GM23338 (cell line): ENCODE results near the gene SLC44A4. TPM values are rescaled to one million over a fixed set of nuclear protein-coding genes. Genes with fewer than 3 reads are reported as not detected.

Experiments used
- ATAC-seq: fragments of 200-7000 bp; cut with Tn5 transposase; 3 replicates; pipeline ENCODE4 v1.9.1; 2020
- DNase-seq: peaks from one replicate; pipeline ENCODE4 v3.0.0-alpha.2; 2015; ENCODE audit warnings: low spot score
- H2AFZ ChIP-seq: fragments of 200-600 bp; sonication (generic); 2 replicates; pipeline ENCODE4 v1.8.0; 2016; ENCODE audit warnings: antibody characterized with exemption, mild to moderate bottlenecking, moderate library complexity
- H3F3A ChIP-seq: fragments of 200-600 bp; sonication (generic); replicated peaks from 2 replicates; pipeline ENCODE4 v1.8.0; 2017; ENCODE audit warnings: antibody characterized with exemption, mixed run types, low read depth
- H3K27ac ChIP-seq: fragments of 200-600 bp; sonication (generic); 2 replicates; pipeline ENCODE4 v1.6.1; 2016; ENCODE audit warnings: low read depth
- H3K27me3 ChIP-seq: fragments of 200-600 bp; sonication (generic); 2 replicates; pipeline ENCODE4 v1.8.0; 2016; ENCODE audit warnings: mild to moderate bottlenecking, mixed run types, moderate library complexity; ENCODE audit not compliant: insufficient read depth
- H3K36me3 ChIP-seq: fragments of 200-600 bp; sonication (generic); 2 replicates; pipeline ENCODE4 v1.8.0; 2016; ENCODE audit warnings: mild to moderate bottlenecking; ENCODE audit not compliant: insufficient read depth
- H3K4me1 ChIP-seq: fragments of 200-600 bp; sonication (generic); 2 replicates; pipeline ENCODE4 v1.8.0; 2016; ENCODE audit warnings: mild to moderate bottlenecking, moderate library complexity; ENCODE audit not compliant: insufficient read depth
- H3K4me2 ChIP-seq: fragments of 200-600 bp; sonication (generic); 2 replicates; pipeline ENCODE4 v1.7.1; 2017; ENCODE audit warnings: mixed run types
- H3K4me3 ChIP-seq: fragments of 200-600 bp; sonication (generic); 2 replicates; pipeline ENCODE4 v1.6.1; 2016; ENCODE audit warnings: mixed run types
- H3K79me2 ChIP-seq: fragments of 200-600 bp; sonication (generic); replicated peaks from 2 replicates; pipeline ENCODE4 v1.8.0; 2017; ENCODE audit warnings: mild to moderate bottlenecking; ENCODE audit not compliant: insufficient read depth
- H3K9me2 ChIP-seq: fragments of 200-600 bp; sonication (generic); 2 replicates; pipeline ENCODE4 v1.8.0; 2017; ENCODE audit not compliant: insufficient read depth
- H4K20me1 ChIP-seq: fragments of 200-600 bp; sonication (generic); replicated peaks from 2 replicates; pipeline ENCODE4 v1.8.0; 2017; ENCODE audit warnings: mild to moderate bottlenecking; ENCODE audit not compliant: insufficient read depth
- H3K27ac Mint-ChIP-seq: 2 replicates; pipeline ENCODE4 v1.8.0; 2020; ENCODE audit warnings: inconsistent platforms, mild to moderate bottlenecking, moderate library complexity, mixed read lengths
- H3K27me3 Mint-ChIP-seq: 3 replicates; pipeline ENCODE4 v1.8.0; 2022; ENCODE audit warnings: low read depth, mild to moderate bottlenecking, moderate library complexity, mixed read lengths, inconsistent platforms; ENCODE audit not compliant: insufficient read depth, poor library complexity
- H3K36me3 Mint-ChIP-seq: 3 replicates; pipeline ENCODE4 v1.8.0; 2021; ENCODE audit warnings: low read depth, mild to moderate bottlenecking, inconsistent platforms, moderate library complexity, mixed read lengths
- H3K4me1 Mint-ChIP-seq: 3 replicates; pipeline ENCODE4 v1.8.0; 2020; ENCODE audit warnings: mild to moderate bottlenecking, inconsistent platforms, mixed read lengths
- H3K4me3 Mint-ChIP-seq: 3 replicates; pipeline ENCODE4 v1.8.0; 2021; ENCODE audit warnings: moderate library complexity, mild to moderate bottlenecking, inconsistent platforms, mixed read lengths
- H3K9me3 Mint-ChIP-seq: 3 replicates; pipeline ENCODE4 v1.8.0; 2020; ENCODE audit warnings: moderate library complexity, mild to moderate bottlenecking, inconsistent platforms, mixed read lengths
- CREB1 ChIP-seq: fragments of 250-450 bp; sonication (Bioruptor Pico); IDR thresholded peaks from 2 replicates; pipeline ENCODE4 v1.5.0; 2020; ENCODE audit warnings: low read depth, mild to moderate bottlenecking, moderate library complexity
- ETS1 ChIP-seq: IDR thresholded peaks from 2 replicates; pipeline ENCODE4 v1.6.1; 2016; ENCODE audit warnings: antibody characterized with exemption
- EZH2 ChIP-seq: fragments of 200-600 bp; sonication (generic); IDR thresholded peaks from one replicate; pipeline ENCODE4 v1.8.0; 2017; ENCODE audit warnings: antibody characterized with exemption, mild to moderate bottlenecking, low read depth; ENCODE audit not compliant: unreplicated experiment
- POLR2AphosphoS5 ChIP-seq: IDR thresholded peaks from 2 replicates; pipeline ENCODE4 v1.6.1; 2016; ENCODE audit warnings: antibody characterized with exemption, low read depth
- STAT1 ChIP-seq: IDR thresholded peaks from one replicate; pipeline ENCODE4 v1.6.1; 2016; ENCODE audit warnings: antibody characterized with exemption; ENCODE audit not compliant: unreplicated experiment
- ZNF331 ChIP-seq: fragments of 250-450 bp; sonication (Bioruptor Pico); IDR thresholded peaks from 2 replicates; pipeline ENCODE4 v1.5.0; 2020; ENCODE audit warnings: low read depth, mild to moderate bottlenecking, moderate library complexity
- ZNF462 ChIP-seq: fragments of 250-450 bp; sonication (Bioruptor Pico); IDR thresholded peaks from 2 replicates; pipeline ENCODE4 v1.5.0; 2020; ENCODE audit warnings: mild to moderate bottlenecking, moderate library complexity
- polyA plus RNA-seq: library from polyadenylated mRNA; unstranded; fragments of >200 nt; fragmentation: Nextera tagmentation; extraction: Ambion mirVana; gene quantifications from 2 replicates; pipeline ENCODE4 v1.2.1, GENCODE V29; 2016
- total RNA-seq: library from RNA; depleted of rRNA; stranded (reverse); fragments of >200 nt; shearing (Covaris generic); gene quantifications from 2 replicates; pipeline ENCODE4 v1.2.3, GENCODE V29; 2014

The SLC44A4 gene
- total and polyA plus RNA-seq, 2 experiments from 2014 or later = 1.1 to 3.7 TPM

GRCh38 chr6:31901415-31901952 lies 22.7 kb upstream of the SLC44A4 start:
- Histone ChIP-seq H4K20me1 (peaks cover 2% of the 10 kb centered on the region; the same call in 1 of the 2 replicates), H3K36me3 (no peaks in the 10 kb centered on the region), H3K4me1 (peaks cover 21% of the 10 kb centered on the region), H3K27ac (peak overlapping the region; percentile 50), H3F3A (peaks cover 10% of the 10 kb centered on the region; the same call in 1 of the 2 replicates), H3K79me2 (peaks cover 4% of the 10 kb centered on the region; the same call in 1 of the 2 replicates), H2AFZ (no peak overlapping the region), H3K4me2 (peak overlapping the region; percentile 94), H3K9me2 (no peaks in the 10 kb centered on the region), H3K4me3 (peak overlapping the region; percentile 80), H3K27me3 (no peaks in the 10 kb centered on the region)
- H3K36me3 Mint-ChIP-seq = peaks cover 23% of the 10 kb centered on the region
- peaks cover 23% of the 10 kb centered on the region for H3K27me3 Mint-ChIP-seq
- TF ChIP-seq POLR2AphosphoS5 = 0 out of 2 replicates have a peak, but pooled peaks have one; percentile 38
- no peak for TF ChIP-seq CREB1
- TF ChIP-seq ZNF462 (CRISPR knock-in tag) = no peak
- TF ChIP-seq ZNF331 = no peak
- no peak for TF ChIP-seq ETS1
- TF ChIP-seq EZH2 = no peak
- no peak for TF ChIP-seq STAT1
- ATAC-seq (peak; percentile 8), DNase-seq (peak; percentile 63)
- H3K9me3 Mint-ChIP-seq = no peaks in the 10 kb centered on the region
- H3K4me3 Mint-ChIP-seq = peak overlapping the region; percentile 79
- H3K27ac Mint-ChIP-seq = peak overlapping the region; percentile 81; the same call in 1 of the 2 replicates
- H3K4me1 Mint-ChIP-seq = peaks cover 32% of the 10 kb centered on the region
